AG09319 (cell line): ENCODE data around the gene MMRN2.

Experiments used
- DNase-seq: peaks from one replicate; pipeline ENCODE4 v3.0.0-alpha.2; 2010; ENCODE audit warnings: low read depth; ENCODE audit errors: extremely low read depth
- TF ChIP-seq, protein P1 (sequence below): IDR thresholded peaks from 2 replicates; pipeline ENCODE4 v1.5.1; 2011; ENCODE audit warnings: low read depth, mild to moderate bottlenecking, inconsistent platforms, low read length, moderate library complexity

Gene MMRN2

DNA sequence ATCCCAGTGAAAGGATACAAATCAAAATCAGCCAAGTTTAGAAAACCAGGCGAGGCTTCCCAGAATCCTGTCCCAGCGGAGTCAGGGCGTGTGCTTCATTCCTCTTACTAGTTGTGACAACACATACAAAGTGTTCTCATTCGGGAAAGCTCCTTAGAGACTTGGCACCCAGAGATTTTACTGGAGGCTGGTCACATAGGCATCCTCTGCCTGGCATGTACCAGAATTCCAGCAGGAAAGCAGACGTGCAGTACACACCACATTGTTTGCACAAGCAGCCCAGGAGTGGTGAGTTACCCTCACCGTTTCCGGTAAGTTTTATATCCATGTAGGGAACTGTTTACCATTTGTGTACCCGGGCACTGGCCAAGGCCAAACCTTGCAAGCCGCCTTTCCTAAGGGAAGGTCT, 34.9 kb downstream of the MMRN2 start:
- TF ChIP-seq, protein P1, sequence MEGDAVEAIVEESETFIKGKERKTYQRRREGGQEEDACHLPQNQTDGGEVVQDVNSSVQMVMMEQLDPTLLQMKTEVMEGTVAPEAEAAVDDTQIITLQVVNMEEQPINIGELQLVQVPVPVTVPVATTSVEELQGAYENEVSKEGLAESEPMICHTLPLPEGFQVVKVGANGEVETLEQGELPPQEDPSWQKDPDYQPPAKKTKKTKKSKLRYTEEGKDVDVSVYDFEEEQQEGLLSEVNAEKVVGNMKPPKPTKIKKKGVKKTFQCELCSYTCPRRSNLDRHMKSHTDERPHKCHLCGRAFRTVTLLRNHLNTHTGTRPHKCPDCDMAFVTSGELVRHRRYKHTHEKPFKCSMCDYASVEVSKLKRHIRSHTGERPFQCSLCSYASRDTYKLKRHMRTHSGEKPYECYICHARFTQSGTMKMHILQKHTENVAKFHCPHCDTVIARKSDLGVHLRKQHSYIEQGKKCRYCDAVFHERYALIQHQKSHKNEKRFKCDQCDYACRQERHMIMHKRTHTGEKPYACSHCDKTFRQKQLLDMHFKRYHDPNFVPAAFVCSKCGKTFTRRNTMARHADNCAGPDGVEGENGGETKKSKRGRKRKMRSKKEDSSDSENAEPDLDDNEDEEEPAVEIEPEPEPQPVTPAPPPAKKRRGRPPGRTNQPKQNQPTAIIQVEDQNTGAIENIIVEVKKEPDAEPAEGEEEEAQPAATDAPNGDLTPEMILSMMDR: no peak
- no peak for DNase-seq

DNA sequence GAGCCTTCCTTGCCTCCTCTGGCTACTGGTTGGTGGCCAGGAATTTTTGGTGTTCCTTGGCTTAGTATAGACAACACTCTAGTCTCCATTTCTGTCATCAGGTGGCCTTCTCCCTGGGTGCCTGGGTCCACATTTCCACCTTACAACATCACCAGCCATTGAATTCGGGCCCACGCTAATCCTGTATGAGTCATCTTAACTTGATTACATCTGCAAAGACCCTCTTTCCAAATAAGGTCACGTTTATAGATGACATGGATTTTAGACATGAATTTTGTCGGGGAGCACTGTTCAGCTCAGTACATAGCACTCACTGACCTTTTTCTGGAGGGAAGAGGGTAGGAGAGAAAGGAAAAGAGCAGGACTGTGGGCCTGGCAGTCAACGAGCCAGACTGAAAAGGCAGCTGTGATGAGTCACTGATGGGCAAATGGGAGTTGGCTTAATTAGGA, 39.4 kb downstream of the MMRN2 start:
- no peak for DNase-seq
- TF ChIP-seq, protein P1: no peak

DNA sequence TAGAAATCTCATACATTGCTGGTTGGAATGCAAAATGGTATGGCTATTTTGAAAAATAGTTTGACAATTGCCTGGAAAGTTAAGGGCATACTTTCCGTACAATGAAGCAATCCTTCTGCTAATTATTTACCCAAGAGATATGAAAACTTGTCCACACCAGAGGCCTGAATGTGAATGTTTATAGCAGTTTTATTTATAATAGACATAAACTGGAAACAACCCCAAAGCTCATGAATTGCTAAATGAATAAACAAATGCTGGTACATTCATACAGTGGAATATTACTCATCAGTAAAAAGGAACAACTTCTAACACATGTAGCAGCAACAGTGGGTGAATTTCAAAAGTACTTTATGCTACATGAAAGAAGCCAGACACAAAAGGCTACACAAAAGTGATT, 42.7 kb downstream of the MMRN2 start:
- TF ChIP-seq, protein P1: no peak
- DNase-seq: no peak

DNA sequence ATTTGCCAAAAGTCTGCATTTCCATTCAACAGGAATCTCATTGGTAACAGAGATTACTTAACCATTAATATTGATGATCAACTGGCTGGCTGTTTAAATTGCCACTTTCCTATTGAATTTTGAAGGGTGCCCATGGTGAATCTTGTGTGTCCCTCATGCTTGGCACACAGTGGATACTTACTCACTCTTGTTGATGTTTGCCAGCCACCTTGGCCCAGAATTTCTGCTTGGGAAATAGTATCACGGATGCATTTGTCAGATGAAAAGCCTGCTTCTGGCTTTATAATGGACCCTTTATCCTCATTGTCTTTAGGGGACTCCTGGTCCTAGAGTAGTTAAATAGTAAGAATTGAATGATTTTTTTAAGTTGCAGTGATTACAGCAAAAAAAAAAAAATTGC, 52.0 kb downstream of the MMRN2 start:
- DNase-seq: no peak
- TF ChIP-seq, protein P1: no peak

DNA sequence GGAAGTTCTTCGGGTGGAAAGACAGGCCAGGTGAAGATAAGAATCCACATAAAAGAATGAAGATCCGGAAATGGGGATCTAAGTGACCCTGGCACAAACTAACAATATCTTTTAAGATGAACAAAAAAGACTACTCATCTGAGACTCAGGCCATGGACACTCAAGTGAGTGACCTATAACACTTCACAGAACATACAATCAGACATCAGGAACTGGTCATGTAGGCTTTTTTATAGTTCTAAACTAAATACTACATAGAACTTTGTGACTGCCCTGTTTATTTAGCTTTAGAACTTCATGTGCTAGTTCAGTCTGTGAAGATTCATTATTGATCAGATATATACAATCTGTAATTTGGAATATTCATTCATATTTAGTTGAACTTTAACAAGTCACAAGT, 52.8 kb downstream of the MMRN2 start:
- TF ChIP-seq, protein P1: no peak
- no peak for DNase-seq

DNA sequence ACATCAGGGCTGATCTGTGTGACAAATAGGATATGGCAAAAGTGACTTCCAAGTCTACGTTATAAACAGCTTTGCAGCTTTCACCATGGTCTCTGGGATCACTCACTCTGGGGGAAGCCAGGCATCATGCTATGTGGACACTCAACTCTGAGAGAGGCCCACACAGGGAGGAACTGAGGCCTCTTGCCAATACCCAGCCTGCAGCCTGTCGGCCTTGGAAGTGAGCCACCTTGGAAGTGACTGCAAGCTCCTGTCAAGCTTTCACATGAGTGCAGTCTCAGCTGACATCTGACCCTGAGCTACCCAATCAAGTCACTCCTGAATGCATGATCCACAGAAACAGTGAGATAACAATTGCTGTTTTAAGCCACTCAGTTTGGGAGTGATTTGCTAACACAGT, 56.5 kb downstream of the MMRN2 start:
- peak; percentile 18 for DNase-seq

DNA sequence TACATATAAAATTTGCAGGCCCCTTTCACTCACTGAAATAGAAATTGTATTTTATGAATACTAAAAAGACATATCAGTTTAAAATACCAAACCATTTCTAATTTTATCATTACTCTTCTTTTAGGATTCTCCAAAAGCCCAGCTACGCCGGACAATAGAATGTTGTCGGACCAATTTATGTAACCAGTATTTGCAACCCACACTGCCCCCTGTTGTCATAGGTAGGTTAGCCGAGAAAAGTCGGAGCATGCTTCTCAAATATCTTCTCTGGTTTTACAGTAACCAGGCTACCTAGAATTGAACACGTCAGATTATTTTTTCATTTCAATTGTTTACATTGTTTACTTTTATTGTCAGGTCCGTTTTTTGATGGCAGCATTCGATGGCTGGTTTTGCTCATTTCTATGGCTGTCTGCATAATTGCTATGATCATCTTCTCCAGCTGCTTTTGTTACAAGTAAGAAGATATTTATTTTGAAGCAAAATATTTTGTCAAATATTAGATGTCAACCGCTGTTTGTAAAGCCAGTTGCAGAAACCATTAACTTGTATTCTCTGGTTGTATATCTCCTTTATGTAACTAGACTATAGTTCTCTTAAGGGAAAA, 57.6 kb downstream of the MMRN2 start:
- peak; percentile 40 for DNase-seq
- TF ChIP-seq, protein P1: peak; percentile 70

More for the DNA sequence above, 56.5 kb downstream of the MMRN2 start:
- TF ChIP-seq, protein P1: no peak
